IPS-15b (cell line): ENCODE data around the gene UBTF.

Experiments used
- H3K27me3 ChIP-seq: one replicate; pipeline ENCODE4 v1.6.1; 2013; ENCODE audit warnings: low read length; ENCODE audit not compliant: control insufficient read depth, insufficient read depth
- H3K36me3 ChIP-seq: one replicate; pipeline ENCODE4 v1.6.1; 2013; ENCODE audit warnings: low read length; ENCODE audit not compliant: control insufficient read depth, insufficient read depth
- H3K4me1 ChIP-seq: one replicate; pipeline ENCODE4 v1.6.1; 2013; ENCODE audit warnings: mild to moderate bottlenecking, low read length; ENCODE audit not compliant: control insufficient read depth, insufficient read depth
- H3K4me3 ChIP-seq: one replicate; pipeline ENCODE4 v1.5.1; 2013; ENCODE audit warnings: low read depth, low read length
- H3K9ac ChIP-seq: one replicate; pipeline ENCODE4 v1.6.1; 2013; ENCODE audit warnings: low read depth, mild to moderate bottlenecking, low read length
- H3K9me3 ChIP-seq: one replicate; pipeline ENCODE4 v1.6.1; 2013; ENCODE audit warnings: mild to moderate bottlenecking, low read length; ENCODE audit not compliant: control insufficient read depth, insufficient read depth

The UBTF gene

GRCh38 chr17:44219108-44219615, 313 bp downstream of the UBTF start:
- H3K4me3 ChIP-seq, result peak overlapping the region; percentile 59
- H3K4me1 ChIP-seq, result peaks cover 6% of the 10 kb centered on the region
- H3K9me3 ChIP-seq, result no peaks in the 10 kb centered on the region
- H3K9ac ChIP-seq, result peak overlapping the region; percentile 54
- H3K36me3 ChIP-seq, result peaks cover 26% of the 10 kb centered on the region
- no peaks in the 10 kb centered on the region for H3K27me3 ChIP-seq

GRCh38 chr17:44218344-44219107, 949 bp downstream of the UBTF start:
- H3K4me1 ChIP-seq, result peaks cover 6% of the 10 kb centered on the region
- peaks cover 26% of the 10 kb centered on the region for H3K36me3 ChIP-seq
- no peaks in the 10 kb centered on the region for H3K9me3 ChIP-seq
- no peaks in the 10 kb centered on the region for H3K27me3 ChIP-seq
- H3K4me3 ChIP-seq, result peak overlapping the region; percentile 88
- H3K9ac ChIP-seq, result peak overlapping the region; percentile 81

GRCh38 chr17:44217738-44218343, 1.6 kb downstream of the UBTF start:
- Histone ChIP-seq H3K9me3 (no peaks in the 10 kb centered on the region), H3K4me3 (peak overlapping the region; percentile 88), H3K36me3 (peaks cover 32% of the 10 kb centered on the region), H3K27me3 (no peaks in the 10 kb centered on the region), H3K9ac (peak overlapping the region; percentile 81), H3K4me1 (peaks cover 6% of the 10 kb centered on the region)

DNA sequence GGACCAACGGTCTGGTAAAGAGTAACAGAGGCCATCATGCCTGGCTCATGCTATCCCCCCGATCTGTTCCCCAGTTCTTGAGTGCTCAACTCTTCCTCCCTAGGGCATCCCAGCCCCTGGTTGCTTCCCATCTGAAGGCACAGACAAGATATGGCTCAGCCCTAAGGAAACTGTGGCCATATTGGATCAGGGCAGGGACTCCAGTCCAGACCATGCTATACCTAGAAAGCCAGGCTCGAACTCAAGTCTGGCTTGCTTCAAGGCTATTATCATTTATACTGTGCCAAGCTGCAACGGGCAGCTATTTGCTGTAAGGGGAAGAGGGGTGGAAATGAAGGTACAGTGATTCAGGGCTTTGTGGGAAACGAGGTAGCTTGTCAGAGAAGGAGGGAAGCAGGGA, 2.8 kb downstream of the UBTF start:
- no peaks in the 10 kb centered on the region for H3K27me3 ChIP-seq
- peaks cover 6% of the 10 kb centered on the region for H3K4me1 ChIP-seq
- H3K9ac ChIP-seq, result no peak overlapping the region
- H3K9me3 ChIP-seq, result no peaks in the 10 kb centered on the region
- no peak overlapping the region for H3K4me3 ChIP-seq
- H3K36me3 ChIP-seq, result peaks cover 37% of the 10 kb centered on the region

GRCh38 chr17:44216173-44216572, 3.3 kb downstream of the UBTF start:
- H3K36me3 ChIP-seq, result peaks cover 42% of the 10 kb centered on the region
- no peaks in the 10 kb centered on the region for H3K27me3 ChIP-seq
- H3K4me3 ChIP-seq, result no peak overlapping the region
- no peaks in the 10 kb centered on the region for H3K9me3 ChIP-seq
- H3K9ac ChIP-seq, result no peak overlapping the region
- peaks cover 6% of the 10 kb centered on the region for H3K4me1 ChIP-seq

DNA sequence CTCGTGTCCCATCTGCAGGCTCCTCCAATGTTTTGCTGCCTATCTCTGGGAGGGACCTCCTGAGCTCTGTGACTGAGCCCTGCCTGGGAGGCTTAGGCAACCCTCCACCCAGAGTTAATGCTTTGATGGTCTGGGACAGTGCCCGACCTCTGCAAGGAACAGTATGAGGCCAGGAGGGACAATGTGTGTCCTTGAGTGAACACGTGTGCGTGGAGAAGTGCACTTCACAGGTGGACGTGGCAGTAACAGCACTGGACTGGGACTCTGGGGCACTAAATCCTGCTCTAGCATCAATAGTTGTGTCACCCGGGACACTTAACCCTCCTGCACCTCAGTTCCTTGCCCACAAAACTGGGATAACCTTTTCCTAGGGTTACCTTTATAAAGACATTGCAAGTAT, 4.6 kb downstream of the UBTF start:
- H3K9me3 ChIP-seq, result no peaks in the 10 kb centered on the region
- no peak overlapping the region for H3K4me3 ChIP-seq
- no peak overlapping the region for H3K9ac ChIP-seq
- H3K27me3 ChIP-seq, result no peaks in the 10 kb centered on the region
- peaks cover 6% of the 10 kb centered on the region for H3K4me1 ChIP-seq
- peaks cover 48% of the 10 kb centered on the region for H3K36me3 ChIP-seq

DNA sequence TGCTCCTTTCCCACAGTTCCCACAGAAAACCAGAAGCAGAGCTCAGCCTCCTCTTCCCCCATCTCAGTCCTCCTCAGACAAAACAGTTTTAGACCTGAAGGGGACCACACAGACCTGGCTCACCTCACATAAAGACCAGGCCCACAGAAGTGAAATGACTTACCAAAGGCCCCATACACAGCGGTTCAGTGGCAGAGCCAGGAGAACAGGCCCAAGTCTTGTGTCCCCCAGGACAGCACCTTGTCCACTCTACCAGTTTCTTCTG, 5.3 kb downstream of the UBTF start:
- H3K9ac ChIP-seq, result no peak overlapping the region
- peaks cover 54% of the 10 kb centered on the region for H3K36me3 ChIP-seq
- H3K4me3 ChIP-seq, result no peak overlapping the region
- peaks cover 6% of the 10 kb centered on the region for H3K4me1 ChIP-seq
- no peaks in the 10 kb centered on the region for H3K27me3 ChIP-seq
- H3K9me3 ChIP-seq, result no peaks in the 10 kb centered on the region

GRCh38 chr17:44213403-44214229, 5.9 kb downstream of the UBTF start:
- H3K36me3 ChIP-seq, result peaks cover 60% of the 10 kb centered on the region
- H3K9ac ChIP-seq, result no peak overlapping the region
- no peaks in the 10 kb centered on the region for H3K27me3 ChIP-seq
- H3K4me1 ChIP-seq, result peaks cover 6% of the 10 kb centered on the region
- H3K4me3 ChIP-seq, result no peak overlapping the region
- no peaks in the 10 kb centered on the region for H3K9me3 ChIP-seq

GRCh38 chr17:44212507-44213402, 6.7 kb downstream of the UBTF start:
- Histone ChIP-seq H3K4me3 (no peak overlapping the region), H3K9ac (no peak overlapping the region), H3K9me3 (no peaks in the 10 kb centered on the region), H3K27me3 (no peaks in the 10 kb centered on the region), H3K36me3 (peaks cover 63% of the 10 kb centered on the region), H3K4me1 (peaks cover 5% of the 10 kb centered on the region)

DNA sequence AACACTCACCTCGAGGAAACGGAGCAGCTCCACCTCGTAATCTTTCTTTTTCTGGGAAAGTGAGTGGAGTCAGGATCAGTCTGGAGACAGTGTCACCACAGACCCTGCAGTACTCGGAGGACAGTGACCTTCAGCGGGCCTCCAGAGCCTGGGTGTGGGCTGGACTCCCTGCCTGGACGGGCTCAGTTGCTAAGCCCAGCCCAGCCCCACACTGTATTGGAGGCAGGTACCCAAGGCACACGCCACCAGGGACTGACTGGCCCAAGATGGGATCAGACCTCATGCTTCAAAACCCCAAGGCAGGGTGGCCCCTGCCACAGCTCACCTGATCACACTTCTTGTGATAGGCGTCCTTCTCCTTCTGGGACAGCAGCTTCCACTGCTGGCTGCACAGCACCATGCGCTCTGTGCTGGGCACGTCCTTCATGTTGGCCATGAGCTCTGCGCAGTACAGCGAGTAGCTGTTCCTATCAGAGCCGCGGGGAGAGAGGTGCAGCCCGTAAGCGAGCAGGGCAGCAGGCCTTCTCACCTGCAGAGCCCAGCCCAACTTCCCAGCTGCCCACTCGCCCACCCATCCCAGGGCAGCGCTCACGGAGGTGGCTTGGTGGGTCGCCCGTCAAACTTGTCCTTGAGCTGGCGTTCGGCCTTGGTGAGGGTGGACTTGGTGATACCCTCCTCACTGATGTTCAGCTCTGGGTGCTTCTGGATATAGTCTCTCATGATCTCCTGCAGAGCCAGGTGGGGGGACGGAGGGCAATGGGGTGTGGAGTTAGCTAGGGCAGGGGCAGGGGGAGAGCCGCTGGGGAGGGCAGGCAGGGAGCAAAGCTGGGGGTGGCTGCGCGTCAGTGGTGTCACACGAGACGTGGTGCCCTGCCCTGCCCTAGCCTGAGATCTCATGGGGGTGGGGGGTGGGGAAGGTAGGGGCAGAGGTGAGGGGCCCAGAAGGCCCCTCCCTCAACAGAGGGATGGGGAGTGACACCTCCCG, 7.9 kb downstream of the UBTF start:
- Histone ChIP-seq H3K27me3 (no peaks in the 10 kb centered on the region), H3K4me1 (no peaks in the 10 kb centered on the region), H3K4me3 (no peak overlapping the region), H3K36me3 (peaks cover 68% of the 10 kb centered on the region), H3K9ac (no peak overlapping the region), H3K9me3 (no peaks in the 10 kb centered on the region)
